HG03175 (cell line): ENCODE results near the gene SNAI1.
"Not testable (repeated sequence)": the region's sequence is repeated elsewhere in the genome, so short reads cannot be mapped to it uniquely, and the experiment has no call there.

ENCODE experiments used
- ATAC-seq: cut with Tn5 transposase; IDR thresholded peaks from one replicate; pipeline ENCODE4 v1.9.1; 2021; ENCODE audit warnings: mild to moderate bottlenecking, moderate library complexity; ENCODE audit not compliant: unreplicated experiment

The SNAI1 gene

GRCh38 chr20:50011597-50011996 is 28.8 kb downstream of the SNAI1 start:
- ATAC-seq = not testable (repeated sequence)

GRCh38 chr20:50012282-50013263 is 29.8 kb downstream of the SNAI1 start:
- ATAC-seq = no peak

- no peak for ATAC-seq
These were observed 31.2 kb downstream of the SNAI1 start for GRCh38 chr20:50013976-50014375.

- ATAC-seq = no peak
These were observed 32.1 kb downstream of the SNAI1 start for GRCh38 chr20:50014570-50015562.

- no peak for ATAC-seq
These were observed 32.8 kb downstream of the SNAI1 start for GRCh38 chr20:50015636-50015992.

- ATAC-seq = no peak
These were observed 33.4 kb downstream of the SNAI1 start for GRCh38 chr20:50015993-50016770.

- ATAC-seq = no peak
These were observed 34.4 kb downstream of the SNAI1 start for GRCh38 chr20:50017160-50017559.

- ATAC-seq = no peak
These were observed 34.9 kb downstream of the SNAI1 start for GRCh38 chr20:50017576-50018248.

GRCh38 chr20:50019466-50020256 is 36.9 kb downstream of the SNAI1 start:
- ATAC-seq = no peak

GRCh38 chr20:50020288-50020687 is 37.5 kb downstream of the SNAI1 start:
- no peak for ATAC-seq

- no peak for ATAC-seq
These were observed 39.9 kb downstream of the SNAI1 start for GRCh38 chr20:50022676-50023075.

GRCh38 chr20:50023116-50023805 is 40.5 kb downstream of the SNAI1 start:
- no peak for ATAC-seq

- no peak for ATAC-seq
These were observed 44.2 kb downstream of the SNAI1 start for GRCh38 chr20:50026746-50027575.

- no peak for ATAC-seq
These were observed 44.9 kb downstream of the SNAI1 start for GRCh38 chr20:50027611-50028105.

GRCh38 chr20:50029083-50029696 is 46.4 kb downstream of the SNAI1 start:
- ATAC-seq = no peak

- no peak for ATAC-seq
These were observed 47.1 kb downstream of the SNAI1 start for GRCh38 chr20:50029697-50030461.
